Kidney tubule cell (primary cell): Measurements from ENCODE around the gene INTS1.

Experiments
- DNase-seq: peaks from one replicate; pipeline ENCODE4 v3.0.0-alpha.2; 2018; ENCODE audit warnings: low spot score

The INTS1 gene

DNA sequence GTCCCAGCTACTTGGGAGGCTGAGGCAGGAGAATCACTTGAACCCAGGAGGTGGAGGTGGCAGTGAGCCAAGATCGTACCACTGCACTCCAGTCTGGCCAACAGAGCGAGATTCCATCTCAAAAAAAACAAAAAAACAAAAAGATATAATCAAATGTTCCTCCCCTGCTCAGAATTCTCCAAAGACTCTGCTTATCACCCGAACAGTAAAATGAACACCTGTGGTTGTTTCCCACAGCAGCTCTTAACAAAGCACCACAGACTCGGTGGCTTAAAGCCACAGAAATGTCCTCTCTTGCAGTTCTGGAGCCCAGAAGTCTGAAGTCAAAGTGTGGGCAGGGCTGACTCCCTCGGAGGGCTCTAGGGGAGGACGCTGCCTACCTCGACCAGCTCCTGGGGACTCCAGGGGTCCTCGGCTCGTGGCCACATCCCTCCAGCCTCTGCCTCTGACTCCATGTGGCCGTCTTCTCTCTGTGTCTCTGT, 4.1 kb upstream of the INTS1 start:
- DNase-seq = no peak

GRCh38 chr7:1505731-1506550, 1.8 kb upstream of the INTS1 start:
- peak; percentile 20 for DNase-seq

DNA sequence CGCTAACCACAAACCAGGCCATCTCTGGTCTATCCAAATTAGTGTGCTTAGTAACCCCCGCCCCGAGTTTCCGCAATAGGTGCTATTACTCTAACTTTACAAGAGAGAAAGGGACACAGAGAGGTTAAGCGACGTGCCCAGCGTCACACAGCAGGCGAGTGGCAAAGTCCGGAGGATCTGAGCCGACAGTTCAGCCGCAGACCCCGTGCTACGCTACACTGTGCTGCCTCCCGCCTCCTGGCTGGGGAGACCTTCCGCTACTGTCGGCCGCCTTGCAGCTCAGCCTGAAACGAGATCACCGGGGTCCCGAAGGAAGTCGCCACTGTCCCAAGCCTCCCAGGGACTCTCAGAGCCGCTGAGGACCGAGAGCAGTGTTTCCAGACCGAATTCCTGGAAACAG, 799 bp downstream of the INTS1 start:
- no peak for DNase-seq

DNA sequence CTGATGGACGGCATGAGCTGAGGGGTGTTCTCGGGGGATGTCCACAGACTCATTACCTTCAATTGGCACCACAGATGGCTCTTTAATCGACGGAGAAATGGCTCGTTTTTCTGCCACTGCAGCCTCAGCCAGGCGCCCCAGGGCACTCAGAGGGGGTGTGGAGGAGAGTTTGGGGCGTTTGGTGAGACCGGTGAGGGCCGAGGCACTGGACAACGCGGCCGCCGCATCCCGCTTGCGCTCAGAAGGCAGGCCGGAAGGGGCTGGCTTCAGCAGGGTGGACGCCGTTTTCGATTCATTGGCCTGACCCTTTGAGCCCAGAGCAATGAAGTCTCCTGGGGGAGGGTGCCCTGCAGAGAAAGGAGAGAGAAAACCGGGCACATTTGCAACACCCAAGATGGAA, 1.3 kb downstream of the INTS1 start:
- DNase-seq = no peak

DNA sequence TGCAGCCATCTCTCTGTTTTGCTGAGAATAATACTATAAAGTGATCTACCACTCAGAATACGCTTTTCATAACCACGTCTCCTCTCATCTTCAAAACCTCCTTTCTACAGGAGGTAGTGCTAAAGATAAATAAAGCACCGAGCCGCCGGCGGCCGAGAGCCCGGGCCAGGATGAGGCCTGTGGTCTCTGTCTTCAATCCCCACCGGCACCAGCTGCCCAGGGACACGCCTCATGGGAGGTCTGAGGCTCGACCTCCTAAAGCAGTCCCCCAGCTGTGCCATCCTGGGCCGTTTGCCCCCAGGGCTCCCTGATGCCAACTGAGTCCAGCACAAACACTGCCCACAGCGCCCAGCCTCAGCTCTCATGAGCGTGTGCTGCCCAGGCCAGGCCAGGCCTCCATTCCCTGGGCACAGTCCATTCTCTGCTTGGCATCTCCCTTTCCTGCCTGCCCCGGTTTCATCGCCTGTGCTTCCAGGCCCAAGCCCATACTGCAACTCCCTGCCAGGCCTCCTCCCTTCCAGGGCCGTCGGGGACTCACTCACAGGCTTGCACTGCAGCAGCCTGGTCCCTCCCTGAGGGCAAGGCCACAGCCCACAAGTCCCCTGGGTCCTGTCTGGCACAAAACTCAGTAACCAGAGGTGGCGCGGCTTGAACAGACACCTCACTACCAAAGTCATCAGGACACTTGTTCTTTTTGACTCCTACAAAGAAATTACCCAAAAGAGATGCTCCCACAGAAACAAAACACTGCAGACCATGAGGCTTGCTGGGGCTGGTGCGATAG, 2.5 kb downstream of the INTS1 start:
- no peak for DNase-seq

DNA sequence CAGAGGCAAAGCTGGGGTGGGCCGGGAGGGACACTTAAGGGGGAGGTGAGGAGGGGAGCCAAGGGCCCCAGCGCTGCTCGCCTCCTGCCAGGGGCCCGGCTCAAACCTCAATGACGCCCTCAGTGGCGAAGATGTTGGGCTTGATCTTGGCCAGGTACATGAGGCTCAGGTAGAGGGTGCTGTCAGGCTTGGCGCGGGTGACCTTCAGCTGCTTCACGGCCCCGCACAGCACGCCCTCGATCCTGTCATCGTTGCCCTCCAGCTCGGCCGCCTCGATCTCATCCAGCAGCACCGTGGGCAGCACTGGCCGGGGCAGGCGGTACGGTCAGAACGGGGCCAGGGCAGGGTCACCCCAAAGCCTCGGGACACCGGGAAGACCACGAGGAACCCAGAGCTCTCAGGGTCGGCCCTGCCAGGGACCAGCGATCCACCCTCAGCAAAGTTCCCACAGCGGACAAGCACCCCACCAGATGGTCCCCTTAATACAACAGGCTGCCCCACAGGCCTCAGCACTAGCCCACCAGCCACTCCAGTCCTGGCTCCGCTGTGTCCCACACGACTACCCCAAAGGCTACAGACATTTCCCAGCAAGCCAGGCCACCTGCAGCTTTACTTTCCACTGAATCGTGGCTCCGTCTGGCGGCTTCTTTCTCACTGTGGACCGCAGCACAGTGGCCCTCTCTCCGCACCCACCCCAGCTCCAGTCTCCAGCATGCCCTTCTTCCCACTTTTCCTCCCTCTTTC, 4.0 kb downstream of the INTS1 start:
- DNase-seq = no peak

DNA sequence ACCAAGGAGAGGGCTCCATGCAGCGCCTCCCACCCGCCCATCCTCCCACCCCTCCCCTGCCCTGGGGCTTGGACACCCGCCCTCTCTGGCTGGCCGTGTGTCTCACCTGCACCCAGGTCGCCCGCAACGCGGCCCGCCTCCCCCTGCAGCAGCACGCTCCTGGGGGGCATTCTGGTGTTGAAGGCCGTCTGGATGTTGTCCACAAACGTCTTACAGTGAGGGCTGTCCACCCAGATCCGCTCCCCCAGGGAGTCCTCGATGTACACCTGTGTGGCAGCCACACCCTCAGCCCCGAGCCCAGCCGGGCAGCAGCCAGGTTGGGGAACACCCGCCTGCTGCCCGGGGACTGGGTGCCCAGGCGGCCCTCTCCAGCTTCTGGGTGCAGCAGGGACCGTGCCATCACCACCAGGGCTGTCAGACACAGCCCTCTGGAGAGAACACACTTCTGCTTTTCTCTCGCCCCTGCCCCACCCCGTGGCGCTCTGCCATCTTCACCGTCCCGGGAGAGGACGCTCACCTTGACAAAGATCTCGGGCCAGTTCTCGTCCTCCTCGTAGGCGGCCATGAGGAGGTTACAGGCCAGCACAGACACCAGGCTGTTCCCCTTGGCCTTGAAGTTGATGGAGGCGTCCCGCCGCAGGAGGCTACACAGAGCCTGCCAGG, 4.7 kb downstream of the INTS1 start:
- no peak for DNase-seq

- DNase-seq = no peak
Measured at GRCh38 chr7:1498370-1499305, 5.6 kb downstream of the INTS1 start.

- DNase-seq = no peak
Measured at GRCh38 chr7:1497293-1497927, 6.8 kb downstream of the INTS1 start.

- DNase-seq = no peak
Measured at GRCh38 chr7:1496531-1497292, 7.5 kb downstream of the INTS1 start.

- DNase-seq = no peak
Measured at GRCh38 chr7:1495564-1496242, 8.5 kb downstream of the INTS1 start.

- no peak for DNase-seq
Measured at GRCh38 chr7:1494866-1495563, 9.2 kb downstream of the INTS1 start.

DNA sequence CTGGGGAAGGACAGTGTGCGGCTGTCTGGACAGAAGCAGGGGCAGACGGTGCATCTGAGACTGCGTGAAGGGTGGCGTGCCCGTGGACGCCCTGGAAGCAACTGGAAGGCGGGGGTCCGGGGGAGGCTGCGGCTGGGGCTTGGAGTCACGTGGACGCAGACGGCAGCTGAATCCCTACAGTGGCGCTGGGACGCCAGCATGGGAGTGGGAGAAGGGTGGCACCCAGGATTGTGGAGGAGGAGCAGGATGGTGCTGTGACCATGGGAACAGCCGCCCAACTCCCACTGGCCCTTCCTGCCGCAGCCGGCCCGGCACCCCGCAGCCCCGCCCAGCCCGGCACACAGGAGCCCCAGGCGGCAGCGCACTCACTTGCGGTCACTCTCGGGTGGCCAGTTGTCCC, 9.7 kb downstream of the INTS1 start:
- no peak for DNase-seq

DNA sequence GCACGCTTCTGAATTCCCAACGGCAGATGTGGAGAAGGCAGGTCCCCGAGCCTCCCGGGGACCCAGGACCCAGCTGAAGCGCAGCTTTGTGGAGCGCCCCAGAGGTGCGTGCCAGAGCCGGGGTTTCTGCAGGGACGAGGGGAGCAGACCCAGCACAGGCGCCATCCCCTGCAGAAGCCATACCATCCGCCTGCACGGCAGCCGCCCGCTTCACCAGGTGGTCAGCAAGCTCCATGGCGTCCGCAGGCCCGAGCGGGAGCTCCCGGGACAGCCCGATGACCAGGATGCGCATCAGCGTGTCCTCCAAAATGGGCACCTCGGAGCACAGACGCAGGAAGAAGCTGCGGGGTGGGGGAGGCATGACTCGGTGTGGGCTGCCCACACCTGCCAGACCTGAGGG, 10.6 kb downstream of the INTS1 start:
- no peak for DNase-seq

DNA sequence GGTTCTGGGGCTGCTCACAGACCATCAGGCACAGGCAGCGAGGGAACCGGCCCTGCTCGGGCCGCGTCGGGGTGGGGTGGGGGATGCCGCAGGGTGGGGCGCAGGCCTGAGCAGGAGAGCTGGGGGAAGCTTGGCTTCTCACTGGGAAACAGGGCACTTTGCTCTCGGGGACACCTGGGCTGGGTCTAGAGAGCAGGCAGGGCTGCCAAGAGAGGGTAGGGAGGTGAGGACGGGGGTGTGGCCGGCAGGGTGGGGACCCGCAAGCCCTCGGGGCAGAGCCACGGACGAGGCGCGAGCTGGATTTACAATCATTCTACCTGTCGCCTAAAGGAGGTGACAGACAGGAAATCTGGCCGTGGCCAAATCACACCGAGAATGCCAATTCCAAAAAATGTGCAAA, 11.1 kb downstream of the INTS1 start:
- DNase-seq = no peak

DNA sequence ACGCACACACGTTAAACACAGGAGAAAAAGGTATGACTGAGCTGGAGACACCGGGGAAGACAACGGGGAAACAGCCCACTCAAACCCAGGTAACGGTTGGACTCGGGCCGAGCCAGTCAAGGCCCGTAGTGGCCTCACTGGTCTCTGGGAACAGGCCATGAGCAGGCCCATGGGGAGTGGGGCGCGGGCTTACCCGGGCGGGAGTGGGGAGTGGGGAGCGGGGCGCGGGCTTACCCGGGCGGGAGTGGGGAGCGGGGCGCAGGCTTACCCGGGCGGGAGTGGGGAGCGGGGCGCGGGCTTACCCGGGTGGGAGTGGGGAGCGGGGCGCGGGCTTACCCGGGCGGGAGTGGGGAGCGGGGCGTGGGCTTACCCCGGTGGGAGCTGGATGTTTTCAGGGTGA, 11.5 kb downstream of the INTS1 start:
- no peak for DNase-seq

DNA sequence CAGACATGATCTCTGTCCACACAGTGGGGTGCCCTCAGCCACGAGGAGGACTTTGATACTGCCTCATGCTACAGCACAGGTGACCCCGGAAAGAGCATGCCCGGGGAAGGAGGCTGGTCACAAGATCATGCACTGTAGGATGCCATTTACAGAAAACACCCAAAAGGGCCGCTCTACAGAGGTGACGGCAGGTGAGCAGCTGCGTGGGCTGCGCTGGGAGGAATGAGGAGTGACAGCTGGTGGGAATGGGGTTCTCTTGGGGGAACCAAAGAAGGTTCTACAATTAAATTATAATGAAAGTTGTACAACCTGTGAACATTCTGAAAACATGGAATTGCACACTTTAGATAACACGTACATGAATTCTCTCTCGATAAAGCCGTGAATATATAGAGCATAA, 12.0 kb downstream of the INTS1 start:
- no peak for DNase-seq

DNA sequence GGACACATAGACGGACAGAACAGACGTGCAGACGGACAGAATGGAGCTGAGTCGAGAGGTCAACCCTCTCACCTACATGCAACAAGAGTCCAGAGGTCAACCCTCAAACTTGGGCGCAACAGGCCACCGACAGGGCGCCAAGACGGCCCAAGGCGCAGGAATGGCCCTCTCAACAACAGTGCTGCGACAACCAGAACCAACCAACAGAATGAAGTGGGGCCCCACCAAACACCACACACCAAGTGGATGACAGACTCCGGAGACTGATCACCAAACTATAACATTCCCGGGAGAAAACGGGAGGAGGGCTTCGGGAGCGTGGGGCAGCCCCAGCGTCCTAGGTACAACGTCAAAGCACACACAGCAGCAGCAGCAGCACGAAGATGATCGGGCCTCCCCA, 13.4 kb downstream of the INTS1 start:
- DNase-seq = no peak

DNA sequence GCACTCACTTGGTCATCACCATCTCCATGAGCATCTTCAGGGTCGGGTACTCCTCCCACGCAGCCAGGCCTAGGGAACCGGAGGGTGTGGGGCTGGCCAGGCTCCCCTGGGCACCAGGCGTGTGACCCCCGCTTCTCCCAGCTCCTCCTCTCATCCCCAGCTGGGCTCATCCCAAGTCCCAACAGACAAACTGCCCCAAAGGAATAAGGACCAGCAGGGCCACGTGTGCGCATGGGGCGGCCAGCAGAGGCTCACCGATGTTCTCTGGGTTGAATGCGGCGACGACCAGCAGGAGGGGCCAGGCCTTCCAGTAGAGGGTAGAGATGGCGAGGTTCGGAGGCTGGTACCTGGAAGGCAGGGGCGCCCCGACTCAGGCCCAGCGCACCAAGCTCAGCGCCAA, 14.9 kb downstream of the INTS1 start:
- DNase-seq = no peak
